ENCODE data around the gene OR2H2.

The OR2H2 gene

GRCh38 chr6:29552512-29553051 lies 32.3 kb upstream of the OR2H2 start:
- Histone ChIP-seq H3K4me1 (ENCODE audit: low read length) (no peaks in the 10 kb centered on the region), H2AFZ (ENCODE audit: low read length) (peak overlapping the region; percentile 52), H3K9me3 (replicated peaks; ENCODE audit: insufficient read depth, low read length) (no peaks in the 10 kb centered on the region), H4K20me1 (ENCODE audit: insufficient read depth, low read length) (no peaks in the 10 kb centered on the region), H3K9ac (ENCODE audit: low read length) (no peak overlapping the region), H3K9me2 (replicated peaks; ENCODE audit: insufficient read depth, low read length) (no peaks in the 10 kb centered on the region), H3K27ac (ENCODE audit: low read length) (no peak overlapping the region), H3K27me3 (replicated peaks; ENCODE audit: insufficient read depth, low read length) (peaks cover 4% of the 10 kb centered on the region; the same call in 1 of the 2 replicates), H3K36me3 (replicated peaks; ENCODE audit: insufficient read depth, low read length) (no peaks in the 10 kb centered on the region), H3F3A (ENCODE audit: insufficient read depth, low read length) (no peaks in the 10 kb centered on the region), H3K79me2 (ENCODE audit: low read length) (no peaks in the 10 kb centered on the region), H3K4me3 (ENCODE audit: low read length) (peak overlapping the region; percentile 33), H3K4me2 (ENCODE audit: low read depth, low read length) (peak overlapping the region; percentile 47; the same call in 1 of the 2 replicates)
- DNase-seq: peak; percentile 59
- TF ChIP-seq EZH2phosphoT487 (IDR thresholded peaks at IDR 0.05; ENCODE audit: low read length): no peak
- TF ChIP-seq CTCF (IDR thresholded peaks at IDR 0.05; ENCODE audit: low read length): no peak
- TF ChIP-seq EZH2 (optimal IDR thresholded peaks at IDR 0.05; ENCODE audit: low read depth, low read length): no peak

- H3K9me2 ChIP-seq (replicated peaks; ENCODE audit: insufficient read depth, low read length): no peaks in the 10 kb centered on the region
- H3K4me2 ChIP-seq (ENCODE audit: low read depth, low read length): peak overlapping the region; percentile 47
- TF ChIP-seq EZH2phosphoT487 (IDR thresholded peaks at IDR 0.05; ENCODE audit: low read length) (no peak), EZH2 (optimal IDR thresholded peaks at IDR 0.05; ENCODE audit: low read depth, low read length) (no peak)
- peak overlapping the region; percentile 33 for H3K4me3 ChIP-seq (ENCODE audit: low read length)
- peaks cover 4% of the 10 kb centered on the region; the same call in 1 of the 2 replicates for H3K27me3 ChIP-seq (replicated peaks; ENCODE audit: insufficient read depth, low read length)
- no peak overlapping the region for H3K27ac ChIP-seq (ENCODE audit: low read length)
- DNase-seq: no peak
- H3K9ac ChIP-seq (ENCODE audit: low read length): no peak overlapping the region
- no peaks in the 10 kb centered on the region for H3K4me1 ChIP-seq (ENCODE audit: low read length)
- peak overlapping the region; percentile 52 for H2AFZ ChIP-seq (ENCODE audit: low read length)
- no peaks in the 10 kb centered on the region for H3K79me2 ChIP-seq (ENCODE audit: low read length)
- no peaks in the 10 kb centered on the region for H3K36me3 ChIP-seq (replicated peaks; ENCODE audit: insufficient read depth, low read length)
- H3K9me3 ChIP-seq (replicated peaks; ENCODE audit: insufficient read depth, low read length): no peaks in the 10 kb centered on the region
- no peaks in the 10 kb centered on the region for H4K20me1 ChIP-seq (ENCODE audit: insufficient read depth, low read length)
- no peaks in the 10 kb centered on the region for H3F3A ChIP-seq (ENCODE audit: insufficient read depth, low read length)
These were observed 31.5 kb upstream of the OR2H2 start for GRCh38 chr6:29553268-29554057.

DNA sequence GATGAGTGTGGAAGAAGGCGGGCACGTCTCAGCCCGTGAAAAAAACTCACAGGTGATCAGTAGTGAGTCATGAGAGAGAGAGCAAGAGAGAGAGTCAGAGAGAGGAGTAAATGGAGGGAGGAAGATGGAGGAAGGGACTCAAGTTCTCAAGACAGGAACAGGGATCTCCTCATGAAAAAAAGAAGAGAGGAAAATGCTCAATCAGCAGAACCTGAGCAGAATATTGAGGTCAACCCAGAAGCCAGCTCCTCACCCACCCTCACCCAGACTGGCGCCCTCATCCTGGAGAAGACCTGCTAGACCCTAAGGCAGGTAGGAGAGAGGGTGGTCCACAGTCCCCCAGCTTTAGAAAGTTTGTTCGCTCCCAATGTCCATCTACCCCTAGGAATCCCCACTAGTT lies 30.2 kb upstream of the OR2H2 start:
- peaks cover 4% of the 10 kb centered on the region; the same call in 1 of the 2 replicates for H3K27me3 ChIP-seq (replicated peaks; ENCODE audit: insufficient read depth, low read length)
- peaks cover 6% of the 10 kb centered on the region for H3K4me1 ChIP-seq (ENCODE audit: low read length)
- no peaks in the 10 kb centered on the region for H3K79me2 ChIP-seq (ENCODE audit: low read length)
- H3K4me2 ChIP-seq (ENCODE audit: low read depth, low read length): no peak overlapping the region
- H3K27ac ChIP-seq (ENCODE audit: low read length): no peak overlapping the region
- no peaks in the 10 kb centered on the region for H3F3A ChIP-seq (ENCODE audit: insufficient read depth, low read length)
- no peak overlapping the region for H2AFZ ChIP-seq (ENCODE audit: low read length)
- H3K9me2 ChIP-seq (replicated peaks; ENCODE audit: insufficient read depth, low read length): no peaks in the 10 kb centered on the region
- no peaks in the 10 kb centered on the region for H4K20me1 ChIP-seq (ENCODE audit: insufficient read depth, low read length)
- no peaks in the 10 kb centered on the region for H3K36me3 ChIP-seq (replicated peaks; ENCODE audit: insufficient read depth, low read length)
- H3K9me3 ChIP-seq (replicated peaks; ENCODE audit: insufficient read depth, low read length): no peaks in the 10 kb centered on the region
- H3K9ac ChIP-seq (ENCODE audit: low read length): no peak overlapping the region
- DNase-seq: no peak
- TF ChIP-seq EZH2phosphoT487 (IDR thresholded peaks at IDR 0.05; ENCODE audit: low read length) (no peak), EZH2 (optimal IDR thresholded peaks at IDR 0.05; ENCODE audit: low read depth, low read length) (no peak), CTCF (IDR thresholded peaks at IDR 0.05; ENCODE audit: low read length) (no peak)
- H3K4me3 ChIP-seq (ENCODE audit: low read length): no peak overlapping the region

All from MM.1S (cell line).